Tibial artery (tissue), 4 donors: ENCODE results near the gene TDRD6.

ENCODE experiments used
- DNase-seq, 2 donors: peaks; one replicate each; pipeline ENCODE4 v3.0.0-alpha.2; 2019
- H3K27ac ChIP-seq, 2 donors: fragments of 200-600 bp; sonication (generic) in 1 of 2; 1 replicate in 1 of 2; 2 replicates in 1 of 2; pipeline ENCODE4 v1.5.1; 2018 to 2019; ENCODE audit warnings: mild to moderate bottlenecking in 1 of 2
- H3K27me3 ChIP-seq, 2 donors: fragments of 200-600 bp; sonication (generic) in 1 of 2; one replicate each; pipeline versions ENCODE4 v1.5.1 to v1.6.0; 2016 to 2019
- H3K36me3 ChIP-seq, 3 donors: fragments of 200-600 bp; sonication (generic) in 2 of 3; one replicate each; pipeline ENCODE4 v1.5.1; 2016 to 2019; ENCODE audit warnings: mild to moderate bottlenecking in 2 of 3
- H3K4me1 ChIP-seq, 4 donors: fragments of 200-600 bp; sonication (generic) in 2 of 4; 1 replicate in 3 of 4; 2 replicates in 1 of 4; pipeline ENCODE4 v1.5.1; 2016 to 2019
- H3K4me3 ChIP-seq, 2 donors: fragments of 200-600 bp; sonication (generic) in 1 of 2; 1 replicate in 1 of 2; 2 replicates in 1 of 2; pipeline ENCODE4 v1.5.1; 2018 to 2019; ENCODE audit warnings: mild to moderate bottlenecking in 2 of 2
- H3K9me3 ChIP-seq, 3 donors: fragments of 200-600 bp; sonication (generic) in 1 of 3; one replicate each; pipeline ENCODE4 v1.5.1; 2016 to 2019
- intact Hi-C: fragments of 100-400 bp; cut with DNase I; formaldehyde crosslinking; loops from one replicate; pipeline ENCODE4 v1.15.0; 2023; ENCODE audit warnings: low total_unique reads
- TF ChIP-seq, protein P1 (sequence below), 2 experiments: fragments of 200-600 bp in 1 of 2; fragments of 450-650 bp in 1 of 2; IDR thresholded peaks; one replicate each; pipeline ENCODE4 v1.5.1; 2017 to 2019; ENCODE audit warnings: antibody characterized with exemption in 2 of 2, mild to moderate bottlenecking in 1 of 2, moderate library complexity in 1 of 2

TDRD6 gene, protein sequence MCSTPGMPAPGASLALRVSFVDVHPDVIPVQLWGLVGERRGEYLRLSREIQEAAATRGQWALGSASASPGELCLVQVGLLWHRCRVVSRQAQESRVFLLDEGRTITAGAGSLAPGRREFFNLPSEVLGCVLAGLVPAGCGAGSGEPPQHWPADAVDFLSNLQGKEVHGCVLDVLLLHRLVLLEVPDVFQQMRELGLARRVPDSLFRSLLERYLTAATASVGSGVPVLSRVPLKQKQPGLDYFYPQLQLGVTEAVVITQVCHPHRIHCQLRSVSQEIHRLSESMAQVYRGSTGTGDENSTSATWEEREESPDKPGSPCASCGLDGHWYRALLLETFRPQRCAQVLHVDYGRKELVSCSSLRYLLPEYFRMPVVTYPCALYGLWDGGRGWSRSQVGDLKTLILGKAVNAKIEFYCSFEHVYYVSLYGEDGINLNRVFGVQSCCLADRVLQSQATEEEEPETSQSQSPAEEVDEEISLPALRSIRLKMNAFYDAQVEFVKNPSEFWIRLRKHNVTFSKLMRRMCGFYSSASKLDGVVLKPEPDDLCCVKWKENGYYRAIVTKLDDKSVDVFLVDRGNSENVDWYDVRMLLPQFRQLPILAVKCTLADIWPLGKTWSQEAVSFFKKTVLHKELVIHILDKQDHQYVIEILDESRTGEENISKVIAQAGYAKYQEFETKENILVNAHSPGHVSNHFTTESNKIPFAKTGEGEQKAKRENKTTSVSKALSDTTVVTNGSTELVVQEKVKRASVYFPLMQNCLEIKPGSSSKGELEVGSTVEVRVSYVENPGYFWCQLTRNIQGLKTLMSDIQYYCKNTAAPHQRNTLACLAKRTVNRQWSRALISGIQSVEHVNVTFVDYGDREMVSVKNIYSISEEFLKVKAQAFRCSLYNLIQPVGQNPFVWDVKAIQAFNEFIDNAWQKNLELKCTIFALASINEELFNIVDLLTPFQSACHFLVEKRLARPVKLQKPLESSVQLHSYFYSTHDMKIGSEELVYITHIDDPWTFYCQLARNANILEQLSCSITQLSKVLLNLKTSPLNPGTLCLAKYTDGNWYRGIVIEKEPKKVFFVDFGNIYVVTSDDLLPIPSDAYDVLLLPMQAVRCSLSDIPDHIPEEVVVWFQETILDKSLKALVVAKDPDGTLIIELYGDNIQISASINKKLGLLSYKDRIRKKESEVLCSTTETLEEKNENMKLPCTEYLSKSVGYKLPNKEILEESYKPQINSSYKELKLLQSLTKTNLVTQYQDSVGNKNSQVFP (N-terminal part only)

DNA sequence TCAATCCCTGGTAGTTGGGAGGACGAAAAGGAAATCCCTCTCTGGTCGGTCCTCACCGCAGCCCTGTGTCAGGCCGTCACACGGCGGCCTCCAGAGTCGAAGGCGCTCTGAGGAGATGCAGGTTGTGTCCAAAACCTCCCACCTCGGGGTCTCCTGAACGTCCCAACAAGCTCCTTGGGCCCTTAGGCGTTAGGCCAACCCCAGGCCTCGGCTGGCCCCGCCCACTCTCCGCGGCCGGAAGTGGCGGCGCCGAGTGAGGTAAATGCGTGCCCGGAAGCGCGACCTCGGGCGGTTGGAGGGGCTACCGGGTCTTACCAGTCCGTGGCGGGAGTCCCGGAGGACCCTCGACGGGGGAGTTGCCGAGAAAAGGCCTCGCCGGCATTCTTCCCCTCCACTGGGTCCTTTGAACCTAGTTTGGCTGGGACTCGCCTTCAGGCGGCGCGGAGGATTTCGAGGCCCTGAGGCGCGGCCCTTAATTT lies at the start of gene TDRD6:
Gene TDRD6 (plus strand): TSS at position 267 of the 479 bp plus-strand sequence. CDS start 244 bp downstream, outside the sequence.
- no peak for DNase-seq
- Histone ChIP-seq H3K27me3 (no peaks in the 10 kb centered on the region), H3K4me3 (no peak within 1 kb of the TSS), H3K36me3 (no peaks in the 10 kb centered on the region), H3K27ac (no peak within 1 kb of the TSS), H3K9me3 (no peaks in the 10 kb centered on the region), H3K4me1 (no peaks in the 10 kb centered on the region)
- intact Hi-C loops: no loop called here
- TF ChIP-seq, protein P1, sequence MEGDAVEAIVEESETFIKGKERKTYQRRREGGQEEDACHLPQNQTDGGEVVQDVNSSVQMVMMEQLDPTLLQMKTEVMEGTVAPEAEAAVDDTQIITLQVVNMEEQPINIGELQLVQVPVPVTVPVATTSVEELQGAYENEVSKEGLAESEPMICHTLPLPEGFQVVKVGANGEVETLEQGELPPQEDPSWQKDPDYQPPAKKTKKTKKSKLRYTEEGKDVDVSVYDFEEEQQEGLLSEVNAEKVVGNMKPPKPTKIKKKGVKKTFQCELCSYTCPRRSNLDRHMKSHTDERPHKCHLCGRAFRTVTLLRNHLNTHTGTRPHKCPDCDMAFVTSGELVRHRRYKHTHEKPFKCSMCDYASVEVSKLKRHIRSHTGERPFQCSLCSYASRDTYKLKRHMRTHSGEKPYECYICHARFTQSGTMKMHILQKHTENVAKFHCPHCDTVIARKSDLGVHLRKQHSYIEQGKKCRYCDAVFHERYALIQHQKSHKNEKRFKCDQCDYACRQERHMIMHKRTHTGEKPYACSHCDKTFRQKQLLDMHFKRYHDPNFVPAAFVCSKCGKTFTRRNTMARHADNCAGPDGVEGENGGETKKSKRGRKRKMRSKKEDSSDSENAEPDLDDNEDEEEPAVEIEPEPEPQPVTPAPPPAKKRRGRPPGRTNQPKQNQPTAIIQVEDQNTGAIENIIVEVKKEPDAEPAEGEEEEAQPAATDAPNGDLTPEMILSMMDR (IDR thresholded peaks at IDR 0.05): no peak

DNA sequence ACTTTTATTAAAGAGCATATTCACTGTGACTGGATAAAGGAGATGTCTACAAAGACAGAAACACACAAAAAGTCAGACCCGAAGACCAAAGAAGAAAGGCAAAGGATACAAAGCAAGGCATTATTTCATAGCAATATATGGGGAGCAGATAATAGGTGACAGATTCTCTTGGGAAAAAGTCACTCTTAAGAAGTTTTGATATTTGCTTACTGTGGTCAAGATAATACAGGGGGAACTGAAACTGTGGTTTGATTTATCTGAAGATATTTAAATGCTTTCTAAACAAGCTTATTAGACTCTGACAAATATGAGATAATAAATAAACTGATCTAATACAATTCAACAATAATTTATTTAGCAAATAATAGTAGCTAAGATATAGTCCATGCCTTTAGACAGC lies 49.8 kb upstream of the TDRD6 start:
- no peaks in the 10 kb centered on the region for H3K9me3 ChIP-seq
- H3K36me3 ChIP-seq: no peaks in the 10 kb centered on the region
- TF ChIP-seq, protein P1 (IDR thresholded peaks at IDR 0.05): no peak
- no peaks in the 10 kb centered on the region for H3K4me1 ChIP-seq
- no peak overlapping the region for H3K4me3 ChIP-seq
- intact Hi-C loops: no loop called here
- H3K27me3 ChIP-seq: no peaks in the 10 kb centered on the region
- no peak for DNase-seq
- H3K27ac ChIP-seq: no peak overlapping the region

DNA sequence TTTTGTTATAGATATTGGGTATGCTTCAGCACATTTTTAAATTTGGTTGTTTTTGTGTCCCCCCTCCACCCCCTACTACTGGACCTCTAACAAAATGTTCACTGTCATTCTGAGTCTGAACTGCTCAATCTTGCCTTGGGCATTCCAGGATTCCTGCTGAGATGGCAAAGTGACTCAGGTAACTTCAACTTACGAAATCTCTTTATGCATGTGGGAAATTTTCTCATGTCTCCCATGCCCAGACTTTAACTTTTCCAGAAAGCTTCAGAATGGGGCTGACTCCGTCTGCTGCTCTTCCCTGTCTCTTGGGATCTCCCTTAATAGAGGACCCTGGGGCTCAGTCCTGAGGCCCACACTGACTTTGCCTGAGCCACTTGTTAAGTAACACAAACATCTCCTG lies 49.0 kb upstream of the TDRD6 start:
- Histone ChIP-seq H3K9me3 (no peaks in the 10 kb centered on the region), H3K4me3 (no peak overlapping the region), H3K36me3 (no peaks in the 10 kb centered on the region), H3K27ac (no peak overlapping the region), H3K27me3 (no peaks in the 10 kb centered on the region), H3K4me1 (no peaks in the 10 kb centered on the region)
- DNase-seq: no peak
- intact Hi-C loops: no loop called here
- TF ChIP-seq, protein P1 (IDR thresholded peaks at IDR 0.05): no peak

DNA sequence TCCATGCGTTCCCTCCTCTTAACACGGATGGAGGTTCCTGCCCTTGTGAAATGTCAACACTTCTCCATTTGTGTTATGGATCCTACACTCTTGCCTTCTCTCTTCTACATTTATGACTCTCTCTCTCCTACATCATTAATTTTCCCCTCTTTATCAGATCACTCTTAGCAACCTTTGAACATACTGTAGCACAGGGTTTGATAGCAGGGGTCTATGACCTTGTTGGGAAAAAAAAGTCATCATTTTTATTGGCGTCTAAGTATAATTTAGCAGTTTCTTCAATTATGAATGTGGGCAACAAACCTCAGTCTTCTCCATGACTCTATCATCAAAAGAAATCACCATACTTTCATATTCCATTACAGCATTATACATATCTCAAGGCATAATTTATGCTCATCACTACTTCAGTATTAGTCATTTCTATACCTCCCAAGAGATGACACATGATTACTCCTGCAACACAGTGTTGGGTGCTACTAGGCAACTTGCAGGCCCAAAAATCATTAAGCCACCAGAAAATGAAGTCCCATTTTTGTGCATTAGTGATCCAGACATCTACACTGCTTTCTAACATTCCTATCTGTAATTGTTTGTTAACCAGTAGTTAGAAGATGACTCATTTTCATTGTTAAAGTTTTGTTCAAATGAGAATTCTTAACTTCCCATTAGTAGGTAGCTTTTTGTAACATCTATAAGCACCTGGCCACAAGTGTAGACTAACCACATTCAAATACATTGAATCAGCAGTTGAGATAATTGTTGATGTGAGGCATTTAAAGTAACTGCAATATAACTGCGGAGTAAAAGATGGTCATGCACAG lies 44.5 kb upstream of the TDRD6 start:
- intact Hi-C loops: no loop called here
- H3K36me3 ChIP-seq: no peaks in the 10 kb centered on the region
- H3K4me1 ChIP-seq: no peaks in the 10 kb centered on the region
- H3K27me3 ChIP-seq: no peaks in the 10 kb centered on the region
- no peak overlapping the region for H3K27ac ChIP-seq
- no peaks in the 10 kb centered on the region for H3K9me3 ChIP-seq
- no peak overlapping the region for H3K4me3 ChIP-seq
- DNase-seq: no peak
- TF ChIP-seq, protein P1 (IDR thresholded peaks at IDR 0.05): no peak
